ENCODE measurements around the gene TMEM218.
"Not testable (repeated sequence)": the region's sequence is repeated elsewhere in the genome, so short reads cannot be mapped to it uniquely, and the experiment has no call there.

TMEM218 gene

DNA sequence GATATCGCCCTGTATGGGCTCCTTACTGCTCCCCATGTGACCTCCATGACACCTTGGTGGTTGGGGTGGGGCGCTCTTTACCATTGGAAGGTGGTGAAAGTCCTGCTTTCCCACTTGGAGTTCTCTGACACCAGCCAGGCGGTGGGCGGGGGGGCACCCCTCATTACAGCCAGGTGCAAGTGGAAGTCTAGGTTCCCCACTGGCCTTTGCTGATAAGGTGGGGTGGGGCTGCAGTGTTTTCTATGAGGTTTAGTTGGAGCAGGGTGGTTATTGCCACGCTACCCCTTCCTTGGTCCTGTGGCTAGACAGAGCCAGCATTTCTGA, 53.8 kb downstream of the TMEM218 start:
- H2AFZ ChIP-seq (ENCODE audit: low read length) = no peak overlapping the region
- H3K4me2 ChIP-seq (ENCODE audit: low read depth, low read length, poor library complexity, severe bottlenecking) = no peak overlapping the region
- no peaks in the 10 kb centered on the region for H3K79me2 ChIP-seq (ENCODE audit: insufficient read depth, low read length)
- H3K4me1 ChIP-seq (ENCODE audit: insufficient read depth, low read length, poor library complexity, severe bottlenecking) = no peaks in the 10 kb centered on the region
- H3K9ac ChIP-seq (ENCODE audit: low read depth, low read length, poor library complexity, severe bottlenecking) = no peak overlapping the region
- no peaks in the 10 kb centered on the region for H3K27me3 ChIP-seq (ENCODE audit: insufficient read depth, low read length, poor library complexity, severe bottlenecking)
- H3F3A ChIP-seq (ENCODE audit: low read depth) = no peaks in the 10 kb centered on the region
- no peaks in the 10 kb centered on the region for H3K9me3 ChIP-seq (ENCODE audit: insufficient read depth, low read depth, low read length)
- no peaks in the 10 kb centered on the region for H4K20me1 ChIP-seq (ENCODE audit: insufficient read depth, low read length, poor library complexity, severe bottlenecking)
- H3K9me2 ChIP-seq (replicated peaks; ENCODE audit: low read depth, low read length) = no peaks in the 10 kb centered on the region
- no peaks in the 10 kb centered on the region for H3K36me3 ChIP-seq (ENCODE audit: insufficient read depth, low read length)
- no peak overlapping the region for H3K4me3 ChIP-seq (ENCODE audit: low read length, poor library complexity, severe bottlenecking)
- TF ChIP-seq, protein P1, sequence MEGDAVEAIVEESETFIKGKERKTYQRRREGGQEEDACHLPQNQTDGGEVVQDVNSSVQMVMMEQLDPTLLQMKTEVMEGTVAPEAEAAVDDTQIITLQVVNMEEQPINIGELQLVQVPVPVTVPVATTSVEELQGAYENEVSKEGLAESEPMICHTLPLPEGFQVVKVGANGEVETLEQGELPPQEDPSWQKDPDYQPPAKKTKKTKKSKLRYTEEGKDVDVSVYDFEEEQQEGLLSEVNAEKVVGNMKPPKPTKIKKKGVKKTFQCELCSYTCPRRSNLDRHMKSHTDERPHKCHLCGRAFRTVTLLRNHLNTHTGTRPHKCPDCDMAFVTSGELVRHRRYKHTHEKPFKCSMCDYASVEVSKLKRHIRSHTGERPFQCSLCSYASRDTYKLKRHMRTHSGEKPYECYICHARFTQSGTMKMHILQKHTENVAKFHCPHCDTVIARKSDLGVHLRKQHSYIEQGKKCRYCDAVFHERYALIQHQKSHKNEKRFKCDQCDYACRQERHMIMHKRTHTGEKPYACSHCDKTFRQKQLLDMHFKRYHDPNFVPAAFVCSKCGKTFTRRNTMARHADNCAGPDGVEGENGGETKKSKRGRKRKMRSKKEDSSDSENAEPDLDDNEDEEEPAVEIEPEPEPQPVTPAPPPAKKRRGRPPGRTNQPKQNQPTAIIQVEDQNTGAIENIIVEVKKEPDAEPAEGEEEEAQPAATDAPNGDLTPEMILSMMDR (conservative IDR thresholded peaks at IDR 0.05; ENCODE audit: low read length) = no peak
- TF ChIP-seq EZH2phosphoT487 (IDR thresholded peaks at IDR 0.05; ENCODE audit: borderline replicate concordance) = no peak

DNA sequence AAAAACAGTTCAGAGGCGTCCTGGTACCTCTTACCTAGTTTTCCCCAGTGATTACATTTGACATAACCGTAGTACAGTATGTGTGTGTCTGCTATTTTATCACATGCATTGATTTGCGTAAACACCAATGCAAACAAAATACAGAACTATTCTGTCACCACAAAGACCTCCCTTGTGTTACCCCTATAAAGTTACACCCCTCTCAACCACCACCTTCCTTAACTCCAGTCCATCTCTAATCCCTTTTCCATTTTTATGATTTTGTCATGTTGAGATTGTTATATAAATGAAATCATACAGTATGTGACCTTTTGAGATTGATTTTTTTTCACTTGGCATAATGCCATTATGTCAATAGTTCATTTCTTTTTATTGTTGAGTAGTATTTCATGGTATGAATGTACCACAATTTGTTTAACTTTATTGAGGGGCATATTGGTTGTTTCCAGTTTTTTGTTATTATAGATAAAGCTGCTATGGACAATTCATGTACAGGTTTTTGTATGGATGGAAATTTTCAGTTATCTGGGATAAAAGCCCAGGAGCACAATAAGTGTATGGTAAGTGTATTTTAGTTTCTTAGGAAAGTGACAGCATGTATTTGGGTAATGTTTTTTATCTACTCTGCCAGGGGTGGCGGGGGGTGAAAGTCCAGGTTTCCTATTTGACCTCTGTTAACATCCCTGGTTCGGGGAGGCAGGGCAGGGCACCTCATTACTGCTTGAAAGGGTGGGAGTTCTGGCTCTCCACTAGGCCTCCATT, 54.3 kb downstream of the TMEM218 start:
- H3K9me3 ChIP-seq (ENCODE audit: insufficient read depth, low read depth, low read length) = no peaks in the 10 kb centered on the region
- TF ChIP-seq, protein P1 (conservative IDR thresholded peaks at IDR 0.05; ENCODE audit: low read length) = no peak
- no peaks in the 10 kb centered on the region for H3K4me1 ChIP-seq (ENCODE audit: insufficient read depth, low read length, poor library complexity, severe bottlenecking)
- no peak overlapping the region for H3K4me3 ChIP-seq (ENCODE audit: low read length, poor library complexity, severe bottlenecking)
- H4K20me1 ChIP-seq (ENCODE audit: insufficient read depth, low read length, poor library complexity, severe bottlenecking) = no peaks in the 10 kb centered on the region
- no peaks in the 10 kb centered on the region for H3K36me3 ChIP-seq (ENCODE audit: insufficient read depth, low read length)
- H3K79me2 ChIP-seq (ENCODE audit: insufficient read depth, low read length) = no peaks in the 10 kb centered on the region
- H3K4me2 ChIP-seq (ENCODE audit: low read depth, low read length, poor library complexity, severe bottlenecking) = no peak overlapping the region
- no peaks in the 10 kb centered on the region for H3F3A ChIP-seq (ENCODE audit: low read depth)
- no peak overlapping the region for H3K9ac ChIP-seq (ENCODE audit: low read depth, low read length, poor library complexity, severe bottlenecking)
- H3K27me3 ChIP-seq (ENCODE audit: insufficient read depth, low read length, poor library complexity, severe bottlenecking) = no peaks in the 10 kb centered on the region
- no peaks in the 10 kb centered on the region for H3K9me2 ChIP-seq (replicated peaks; ENCODE audit: low read depth, low read length)
- H2AFZ ChIP-seq (ENCODE audit: low read length) = no peak overlapping the region

DNA sequence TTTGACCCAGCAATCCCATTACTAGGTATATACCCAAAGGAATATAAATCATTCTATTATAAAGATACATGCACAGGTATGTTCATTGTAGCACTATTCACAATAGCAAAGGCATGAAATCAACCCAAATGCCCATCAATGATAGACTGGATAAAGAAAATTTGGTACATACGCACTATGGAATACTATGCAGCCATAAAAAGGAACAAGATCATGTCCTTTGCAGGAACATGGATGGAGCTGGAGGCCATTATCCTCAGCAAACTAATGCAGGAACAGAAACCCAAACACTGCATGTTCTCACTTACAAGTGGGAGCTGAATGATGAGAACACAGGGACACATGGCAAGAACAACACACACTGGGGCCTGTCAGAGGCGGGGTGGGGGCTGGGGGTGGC, 55.3 kb downstream of the TMEM218 start:
- not testable (repeated sequence) for H4K20me1 ChIP-seq (ENCODE audit: insufficient read depth, low read length, poor library complexity, severe bottlenecking); H2AFZ ChIP-seq (ENCODE audit: low read length); H3K27me3 ChIP-seq (ENCODE audit: insufficient read depth, low read length, poor library complexity, severe bottlenecking)

DNA sequence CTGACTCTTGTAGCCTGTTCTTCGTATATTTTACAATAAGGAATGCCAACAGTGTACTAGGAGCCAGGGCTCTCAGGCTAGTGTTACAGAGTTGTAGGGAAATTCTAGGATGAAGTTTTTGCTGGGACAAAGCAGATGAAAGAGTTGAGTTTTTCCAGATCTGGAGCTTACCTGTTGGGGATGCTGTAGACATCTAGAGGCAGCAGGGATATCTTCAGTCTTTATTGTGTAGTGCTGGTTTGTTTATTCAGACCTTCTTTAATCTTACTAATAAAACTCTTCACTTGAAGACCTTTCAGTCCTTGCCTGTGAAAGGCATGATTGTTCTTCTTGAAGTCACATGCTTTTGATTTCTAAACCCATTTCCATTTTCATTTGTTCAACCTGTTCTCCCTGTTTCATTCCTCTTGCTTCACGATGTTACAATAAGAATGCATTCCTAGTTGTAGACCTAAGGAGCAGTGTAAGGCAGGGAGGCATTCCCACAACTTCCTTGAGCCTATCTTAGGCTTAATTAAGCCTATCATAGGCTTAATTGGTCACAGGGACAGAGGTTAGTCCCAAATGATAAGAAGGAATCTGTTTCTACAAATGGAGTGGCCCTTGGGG, 56.2 kb downstream of the TMEM218 start:
- no peaks in the 10 kb centered on the region for H3K9me2 ChIP-seq (replicated peaks; ENCODE audit: low read depth, low read length)
- H3K4me2 ChIP-seq (ENCODE audit: low read depth, low read length, poor library complexity, severe bottlenecking) = no peak overlapping the region
- H4K20me1 ChIP-seq (ENCODE audit: insufficient read depth, low read length, poor library complexity, severe bottlenecking) = no peaks in the 10 kb centered on the region
- H3K9ac ChIP-seq (ENCODE audit: low read depth, low read length, poor library complexity, severe bottlenecking) = no peak overlapping the region
- no peaks in the 10 kb centered on the region for H3K79me2 ChIP-seq (ENCODE audit: insufficient read depth, low read length)
- no peaks in the 10 kb centered on the region for H3K4me1 ChIP-seq (ENCODE audit: insufficient read depth, low read length, poor library complexity, severe bottlenecking)
- H3K4me3 ChIP-seq (ENCODE audit: low read length, poor library complexity, severe bottlenecking) = no peak overlapping the region
- H3K9me3 ChIP-seq (ENCODE audit: insufficient read depth, low read depth, low read length) = no peaks in the 10 kb centered on the region
- no peaks in the 10 kb centered on the region for H3K27me3 ChIP-seq (ENCODE audit: insufficient read depth, low read length, poor library complexity, severe bottlenecking)
- TF ChIP-seq, protein P1 (conservative IDR thresholded peaks at IDR 0.05; ENCODE audit: low read length) = no peak
- no peak for TF ChIP-seq EZH2phosphoT487 (IDR thresholded peaks at IDR 0.05; ENCODE audit: borderline replicate concordance)
- H3K36me3 ChIP-seq (ENCODE audit: insufficient read depth, low read length) = no peaks in the 10 kb centered on the region
- H2AFZ ChIP-seq (ENCODE audit: low read length) = no peak overlapping the region
- H3F3A ChIP-seq (ENCODE audit: low read depth) = no peaks in the 10 kb centered on the region

More for the DNA sequence above, 55.3 kb downstream of the TMEM218 start:
- H3K4me3 ChIP-seq (ENCODE audit: low read length, poor library complexity, severe bottlenecking); H3K9me2 ChIP-seq (replicated peaks; ENCODE audit: low read depth, low read length); H3K36me3 ChIP-seq (ENCODE audit: insufficient read depth, low read length); H3K4me1 ChIP-seq (ENCODE audit: insufficient read depth, low read length, poor library complexity, severe bottlenecking); H3K4me2 ChIP-seq (ENCODE audit: low read depth, low read length, poor library complexity, severe bottlenecking); H3K9ac ChIP-seq (ENCODE audit: low read depth, low read length, poor library complexity, severe bottlenecking); H3K9me3 ChIP-seq (ENCODE audit: insufficient read depth, low read depth, low read length); H3F3A ChIP-seq (ENCODE audit: low read depth); H3K79me2 ChIP-seq (ENCODE audit: insufficient read depth, low read length): not testable (repeated sequence)

Data from Loucy (cell line).